SK-N-SH (cell line): ENCODE data around the gene LHX6. TPM values are rescaled to one million over a fixed set of nuclear protein-coding genes. Genes with fewer than 3 reads are reported as not detected.

Experiments
- CTCF ChIA-PET: fragments of 300-600, 350-600 bp; formaldehyde crosslinking; extraction: SDS; loops from one replicate; lab custom pipeline; 2021; lab: Yijun Ruan, JAX
- POLR2A ChIA-PET: fragments of 350-600 bp; sonication (Branson Sonifier 250); formaldehyde crosslinking; extraction: SDS; loops from one replicate; lab custom pipeline; 2020; ENCODE audit warnings: antibody characterized with exemption, inconsistent platforms; lab: Yijun Ruan, JAX
- DNase-seq: peaks from one replicate; pipeline ENCODE4 v3.0.0; 2012
- H2AFZ ChIP-seq: fragments of 200-600 bp; sonication (generic); 2 replicates; pipeline ENCODE4 v1.8.1; 2016; ENCODE audit warnings: antibody characterized with exemption, mild to moderate bottlenecking, low read depth
- H3F3A ChIP-seq: fragments of 200-600 bp; sonication (generic); replicated peaks from 2 replicates; pipeline ENCODE3; 2016; ENCODE audit warnings: antibody characterized with exemption, mild to moderate bottlenecking; ENCODE audit not compliant: insufficient read depth
- H3K27ac ChIP-seq, 2 experiments: fragments of 200-500 bp in 1 of 2; fragments of 200-600 bp in 1 of 2; sonication (Bioruptor generic) in 1 of 2; sonication (generic), shearing (Covaris generic) in 1 of 2; 2 replicates each; pipeline versions ENCODE4 v1.5.1 to v1.6.1; 2014 to 2016; ENCODE audit warnings: low read depth in 2 of 2, inconsistent platforms in 1 of 2, low read length in 1 of 2, mild to moderate bottlenecking in 1 of 2, mixed read lengths in 1 of 2
- H3K27me3 ChIP-seq: fragments of 200-600 bp; sonication (generic), shearing (Covaris generic); 2 replicates; pipeline ENCODE4 v1.6.1; 2016; ENCODE audit warnings: mixed run types; ENCODE audit not compliant: insufficient read depth
- H3K36me3 ChIP-seq, 2 experiments: fragments of 200-500 bp in 1 of 2; fragments of 200-600 bp in 1 of 2; sonication (Bioruptor generic) in 1 of 2; sonication (generic) in 1 of 2; replicated peaks in 1 of 2; 2 replicates each; pipeline versions ENCODE3 to v1.5.1; 2014 to 2016; ENCODE audit warnings: low read length in 1 of 2, mild to moderate bottlenecking in 1 of 2; ENCODE audit not compliant: insufficient read depth in 2 of 2, control insufficient read depth in 1 of 2
- H3K4me1 ChIP-seq, 2 experiments: fragments of 200-500 bp in 1 of 2; fragments of 200-600 bp in 1 of 2; sonication (Bioruptor generic) in 1 of 2; sonication (generic), shearing (Covaris generic) in 1 of 2; 2 replicates each; pipeline versions ENCODE4 v1.5.1 to v1.6.1; 2014 to 2016; ENCODE audit warnings: low read depth in 1 of 2, low read length in 1 of 2, mixed run types in 1 of 2; ENCODE audit not compliant: insufficient read depth in 2 of 2, control insufficient read depth in 1 of 2
- H3K4me2 ChIP-seq: fragments of 200-600 bp; sonication (generic), shearing (Covaris generic); 2 replicates; pipeline ENCODE4 v1.6.1; 2017; ENCODE audit warnings: mixed run types
- H3K4me3 ChIP-seq, 2 experiments: fragments of 200-500 bp in 1 of 2; fragments of 200-600 bp in 1 of 2; sonication (Bioruptor generic) in 1 of 2; sonication (generic), shearing (Covaris generic) in 1 of 2; 2 replicates each; pipeline versions ENCODE4 v1.5.1 to v1.8.1; 2014 to 2016; ENCODE audit warnings: low read depth in 2 of 2, inconsistent platforms in 1 of 2, low read length in 1 of 2, mild to moderate bottlenecking in 1 of 2, mixed read lengths in 1 of 2, moderate library complexity in 1 of 2
- H3K79me2 ChIP-seq: fragments of 200-600 bp; sonication (generic); 2 replicates; pipeline ENCODE4 v1.8.1; 2017; ENCODE audit warnings: mild to moderate bottlenecking; ENCODE audit not compliant: insufficient read depth
- H3K9ac ChIP-seq: fragments of 200-600 bp; sonication (generic); 2 replicates; pipeline ENCODE4 v1.6.1; 2017; ENCODE audit warnings: mixed run types
- H3K9me2 ChIP-seq: fragments of 200-600 bp; sonication (generic); 2 replicates; pipeline ENCODE4 v1.6.1; 2017; ENCODE audit warnings: mixed run types
- H3K9me3 ChIP-seq: fragments of 200-600 bp; sonication (generic); 2 replicates; pipeline ENCODE4 v1.6.1; 2017; ENCODE audit warnings: mixed run types, mild to moderate bottlenecking, moderate library complexity
- H4K20me1 ChIP-seq: fragments of 200-600 bp; sonication (generic); 2 replicates; pipeline ENCODE4 v1.6.1; 2017; ENCODE audit warnings: mild to moderate bottlenecking, mixed run types; ENCODE audit not compliant: insufficient read depth
- ELF1 ChIP-seq: IDR thresholded peaks from 2 replicates; pipeline ENCODE4 v1.4.0; 2012
- FOXJ3 ChIP-seq: sonication (generic); formaldehyde crosslinking; IDR thresholded peaks from 2 replicates; pipeline ENCODE4 v1.5.1; 2020; ENCODE audit warnings: mild to moderate bottlenecking, missing genetic modification reagents
- GABPA ChIP-seq: IDR thresholded peaks from 2 replicates; pipeline ENCODE4 v1.4.0; 2012; ENCODE audit warnings: low read depth, mild to moderate bottlenecking
- GATA2 ChIP-seq: sonication (generic); formaldehyde crosslinking; IDR thresholded peaks from 2 replicates; pipeline ENCODE4 v1.5.0; 2020; ENCODE audit warnings: mild to moderate bottlenecking, missing genetic modification reagents
- MXI1 ChIP-seq: IDR thresholded peaks from 2 replicates; pipeline ENCODE4 v1.6.1; 2012; ENCODE audit warnings: mild to moderate bottlenecking, low read depth, low read length, improper control_type of control experiment
- NFIC ChIP-seq: IDR thresholded peaks from 2 replicates; pipeline ENCODE4 v1.4.0; 2012; ENCODE audit warnings: borderline replicate concordance
- NRF1 ChIP-seq: IDR thresholded peaks from 2 replicates; pipeline ENCODE4 v1.6.1; 2012; ENCODE audit warnings: low read depth, mild to moderate bottlenecking, low read length
- POLR2AphosphoS5 ChIP-seq: IDR thresholded peaks from 2 replicates; pipeline ENCODE4 v1.6.1; 2012; ENCODE audit warnings: low read depth, low read length
- RAD21 ChIP-seq: IDR thresholded peaks from 2 replicates; pipeline ENCODE4 v1.6.1; 2012; ENCODE audit warnings: mild to moderate bottlenecking, low read length
- RCOR1 ChIP-seq: fragments of 150-350 bp; IDR thresholded peaks from 2 replicates; pipeline ENCODE4 v1.6.1; 2017; ENCODE audit warnings: antibody characterized with exemption, low read length
- REST ChIP-seq: IDR thresholded peaks from 2 replicates; pipeline ENCODE4 v1.6.1; 2012; ENCODE audit warnings: mild to moderate bottlenecking, low read depth, low read length, moderate library complexity
- RXRA ChIP-seq: IDR thresholded peaks from 2 replicates; pipeline ENCODE4 v1.4.0; 2012; ENCODE audit warnings: low read depth, mild to moderate bottlenecking, borderline replicate concordance
- SIN3A ChIP-seq: IDR thresholded peaks from 2 replicates; pipeline ENCODE4 v1.6.1; 2012; ENCODE audit warnings: low read depth, mild to moderate bottlenecking, low read length, moderate library complexity, borderline replicate concordance
- TEAD4 ChIP-seq: IDR thresholded peaks from 2 replicates; pipeline ENCODE4 v1.4.0; 2012; ENCODE audit warnings: mild to moderate bottlenecking, borderline replicate concordance; ENCODE audit not compliant: insufficient read depth
- ZBTB33 ChIP-seq: IDR thresholded peaks from 2 replicates; pipeline ENCODE4 v1.4.0; 2012; ENCODE audit warnings: low read depth, borderline replicate concordance
- WGBS: methylation state at CpG from one replicate; pipeline ENCODE4 v1.1.6; 2017; ENCODE audit warnings: low lambda C conversion rate; 5-methylcytosine and 5-hydroxymethylcytosine counted together
- polyA plus RNA-seq, 3 experiments: library from polyadenylated mRNA; depleted of rRNA; stranded (reverse); fragments of >200 nt; gene quantifications; 2 replicates each; pipeline ENCODE4 v1.2.3, GENCODE V29; 2012
- TF ChIP-seq, protein P1 (sequence below): fragments of 150-350 bp; IDR thresholded peaks from 2 replicates; pipeline ENCODE4 v1.6.1; 2017; ENCODE audit warnings: antibody characterized with exemption, low read length, low read depth, borderline replicate concordance

Gene LHX6
- polyA plus RNA-seq, 1 of the 3 experiments (the other 2 are of a cell fraction): 0.02 TPM

DNA sequence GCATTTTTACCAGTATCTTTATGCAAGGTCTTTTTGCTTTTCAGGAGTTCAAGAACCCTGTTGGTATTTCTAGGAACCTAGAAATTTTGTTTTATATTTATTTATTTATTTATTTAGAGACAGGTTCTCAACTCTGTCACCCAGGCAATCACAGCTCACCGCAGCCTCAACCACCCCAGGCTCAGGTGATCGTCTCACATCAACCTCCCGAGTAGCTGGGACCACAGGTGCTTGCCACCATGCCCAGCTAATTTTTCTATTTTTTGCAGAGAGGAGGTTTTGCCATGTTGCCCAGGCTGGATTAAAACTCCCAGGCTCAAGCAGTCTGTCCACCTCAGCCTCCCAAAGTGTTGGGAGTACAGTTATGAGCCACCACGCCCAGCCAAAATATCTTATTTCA is 32.9 kb downstream of the LHX6 start:
- WGBS: 74% methylated on average over 4 of the region's 4 CpGs
- Histone ChIP-seq H3K79me2 (no peaks in the 10 kb centered on the region), H3K9me3 (no peaks in the 10 kb centered on the region), H3K9ac (no peak overlapping the region), H3K9me2 (no peaks in the 10 kb centered on the region), H4K20me1 (no peaks in the 10 kb centered on the region), H3K4me2 (no peak overlapping the region), H3F3A (no peaks in the 10 kb centered on the region), H2AFZ (no peak overlapping the region), H3K27me3 (peaks cover 4% of the 10 kb centered on the region; the same call in 1 of the 2 replicates), H3K4me3 (no peak overlapping the region), H3K27ac (no peak overlapping the region), H3K4me1 (no peaks in the 10 kb centered on the region; a peak in 1 of 4 replicates), H3K36me3 (no peaks in the 10 kb centered on the region)
- ChIA-PET POLR2A (no interaction called here), CTCF (interaction anchor here (1.1 kb wide), 1 partner anchor 9 kb away, joined by 3 read pairs; no protein-coding TSS in a partner anchor)
- TF ChIP-seq GABPA (no peak), FOXJ3 (CRISPR knock-in tag) (no peak), ZBTB33 (no peak), GATA2 (no peak), RAD21 (no peak), TEAD4 (no peak), RXRA (no peak), NRF1 (no peak), ELF1 (no peak), MXI1 (no peak), REST (no peak), NFIC (no peak), RCOR1 (no peak), POLR2AphosphoS5 (no peak), SIN3A (no peak)
- TF ChIP-seq, protein P1, sequence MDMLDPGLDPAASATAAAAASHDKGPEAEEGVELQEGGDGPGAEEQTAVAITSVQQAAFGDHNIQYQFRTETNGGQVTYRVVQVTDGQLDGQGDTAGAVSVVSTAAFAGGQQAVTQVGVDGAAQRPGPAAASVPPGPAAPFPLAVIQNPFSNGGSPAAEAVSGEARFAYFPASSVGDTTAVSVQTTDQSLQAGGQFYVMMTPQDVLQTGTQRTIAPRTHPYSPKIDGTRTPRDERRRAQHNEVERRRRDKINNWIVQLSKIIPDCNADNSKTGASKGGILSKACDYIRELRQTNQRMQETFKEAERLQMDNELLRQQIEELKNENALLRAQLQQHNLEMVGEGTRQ: no peak
- DNase-seq: no peak
